ENCODE measurements around the gene MBNL1. TPM values are rescaled to one million over a fixed set of nuclear protein-coding genes. Genes with fewer than 3 reads are reported as not detected.

Gene MBNL1
- total and polyA plus RNA-seq, 2 donors (not counting 3 experiments of a cell fraction or from before 2014, with no cell fraction given) = 179 to 362 TPM

GRCh38 chr3:152301745-152302181, 33.0 kb downstream of the MBNL1 start:
- Histone ChIP-seq H3K4me2 (ENCODE audit: insufficient read depth, low read length) (no peak overlapping the region), H3K79me2 (ENCODE audit: control insufficient read depth, insufficient read depth, low read length) (peaks cover 100% of the 10 kb centered on the region), H3K27ac (ENCODE audit: insufficient read depth, low read depth, low read length) (no peak overlapping the region), H4K20me1 (replicated peaks; ENCODE audit: control insufficient read depth, extremely low read depth, insufficient read depth, low read length) (peaks cover 5% of the 10 kb centered on the region), H3K36me3 (ENCODE audit: control insufficient read depth in 2 of 2, extremely low read depth in 1 of 2, insufficient read depth in 2 of 2, low read length in 2 of 2) (peaks cover 5 to 11% of the 10 kb centered on the region in 2 experiments), H3K9ac (replicated peaks; ENCODE audit: extremely low read depth, insufficient read depth, low read length) (no peak overlapping the region), H3K27me3 (ENCODE audit: control insufficient read depth in 2 of 2, insufficient read depth in 2 of 2, low read length in 2 of 2) (no peaks in the 10 kb centered on the region), H3K9me3 (replicated peaks; ENCODE audit: control insufficient read depth, insufficient read depth, low read length) (no peaks in the 10 kb centered on the region), H3K9me1 (replicated peaks; ENCODE audit: control insufficient read depth, extremely low read depth, insufficient read depth, low read length) (no peaks in the 10 kb centered on the region), H3K4me1 (ENCODE audit: control insufficient read depth, extremely low read depth, insufficient read depth, low read length) (peaks cover 57% of the 10 kb centered on the region), H2AFZ (ENCODE audit: low read depth, low read length) (no peak overlapping the region), H3K4me3 (replicated peaks in 1 of 3; ENCODE audit: insufficient read depth in 1 of 3, low read depth in 1 of 3, low read length in 3 of 3) (no peak overlapping the region)
- intact Hi-C loops (cut with micrococcal nuclease) (no loop called here), dilution Hi-C loops (cut with MboI; ENCODE audit: extremely low pct_ligation_motif_present, low sequenced_read_pairs) (no loop called here)
- TF ChIP-seq POLR2A (IDR thresholded peaks at IDR 0.05; ENCODE audit: low read depth, low read length) (no peak), FOS (IDR thresholded peaks at IDR 0.05; ENCODE audit: borderline replicate concordance, insufficient read depth, low read length) (no peak), JUN (IDR thresholded peaks at IDR 0.05; ENCODE audit: borderline replicate concordance, insufficient read depth, insufficient read length, low read depth) (no peak), POLR2AphosphoS5 (IDR thresholded peaks at IDR 0.05; ENCODE audit: insufficient read depth, low read depth, low read length) (no peak), MAX (IDR thresholded peaks at IDR 0.05; ENCODE audit: insufficient read depth, insufficient read length) (no peak), EZH2 (IDR thresholded peaks at IDR 0.05; ENCODE audit: borderline replicate concordance, low read depth, low read length, severe bottlenecking) (no peak), MYC (IDR thresholded peaks at IDR 0.05; ENCODE audit: low read depth, low read length) (no peak), CTCF (IDR thresholded peaks at IDR 0.05; ENCODE audit: extremely low read depth in 1 of 2, insufficient read depth in 1 of 2, low read depth in 1 of 2, low read length in 2 of 2) (no peak), GATA2 (IDR thresholded peaks at IDR 0.05; ENCODE audit: insufficient read depth, insufficient read length, low read depth, low read length) (no peak)
- no TSS peak for BruUV-seq (replicated peaks)
- CTCF ChIA-PET = interaction anchor here (1.1 to 1.4 kb wide), 2 partner anchors 11 to 16 kb away, joined by 3 to 5 read pairs; no protein-coding TSS in a partner anchor
- POLR2A ChIA-PET = no interaction called here
- FAIRE-seq (no peak), DNase-seq (ENCODE audit: low read depth, low spot score) (no peak)
